ENCODE results near the gene USP48. TPM values are rescaled to one million over a fixed set of nuclear protein-coding genes. Genes with fewer than 3 reads are reported as not detected.

USP48 gene
- total RNA-seq, 2 donors from 2014 or later = 36.2 to 47.5 TPM

DNA sequence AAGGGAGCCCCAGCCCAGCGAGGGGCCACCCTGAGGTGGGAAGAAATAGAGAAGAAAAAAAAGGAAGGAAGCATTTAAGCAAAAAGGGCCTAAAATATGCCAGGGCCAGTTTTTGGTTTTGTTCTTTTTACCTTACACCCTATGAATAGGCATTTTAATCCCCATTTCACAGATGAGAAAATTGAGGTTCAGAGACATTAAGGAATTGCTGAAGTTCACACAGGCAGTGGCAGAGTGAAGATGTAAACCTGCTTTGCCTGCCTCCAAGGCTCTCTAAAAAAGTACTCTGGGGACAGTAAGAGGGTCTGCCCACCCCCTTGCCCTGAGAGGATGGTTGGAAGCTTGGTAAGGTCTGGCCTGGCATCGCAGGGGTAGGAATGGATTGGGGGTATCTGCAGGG, 133.6 kb downstream of the USP48 start:
- WGBS = 89% methylated on average over 2 of the region's 2 CpGs
- H3K4me3 ChIP-seq = no peak overlapping the region
- H3K4me1 ChIP-seq (replicated peaks) = peaks cover 5% of the 10 kb centered on the region
- TF ChIP-seq POLR2AphosphoS5 (IDR thresholded peaks at IDR 0.05) = no peak
- TF ChIP-seq POLR2A (IDR thresholded peaks at IDR 0.05) = no peak
- no peak for TF ChIP-seq CTCF (IDR thresholded peaks at IDR 0.05)
- no peak for DNase-seq (ENCODE audit: low spot score)
- intact Hi-C loops (cut with DNase I) = no loop called here
- H3K9me3 ChIP-seq = no peaks in the 10 kb centered on the region
- no peaks in the 10 kb centered on the region for H3K36me3 ChIP-seq
- no peaks in the 10 kb centered on the region for H3K27me3 ChIP-seq (replicated peaks; ENCODE audit: insufficient read depth)
- H3K27ac ChIP-seq = no peak overlapping the region

- Histone ChIP-seq H3K4me3 (no peak overlapping the region), H3K4me1 (replicated peaks) (peaks cover 5% of the 10 kb centered on the region), H3K27me3 (replicated peaks; ENCODE audit: insufficient read depth) (no peaks in the 10 kb centered on the region), H3K36me3 (no peaks in the 10 kb centered on the region), H3K27ac (no peak overlapping the region), H3K9me3 (no peaks in the 10 kb centered on the region)
- TF ChIP-seq POLR2AphosphoS5 (IDR thresholded peaks at IDR 0.05) (no peak), CTCF (IDR thresholded peaks at IDR 0.05) (no peak), POLR2A (IDR thresholded peaks at IDR 0.05) (no peak)
- WGBS = 84% methylated on average over 4 of the region's 10 CpGs
- no peak for DNase-seq (ENCODE audit: low spot score)
- intact Hi-C loops (cut with DNase I) = no loop called here
These were observed 134.2 kb downstream of the USP48 start for GRCh38 chr1:21648791-21649190.

DNA sequence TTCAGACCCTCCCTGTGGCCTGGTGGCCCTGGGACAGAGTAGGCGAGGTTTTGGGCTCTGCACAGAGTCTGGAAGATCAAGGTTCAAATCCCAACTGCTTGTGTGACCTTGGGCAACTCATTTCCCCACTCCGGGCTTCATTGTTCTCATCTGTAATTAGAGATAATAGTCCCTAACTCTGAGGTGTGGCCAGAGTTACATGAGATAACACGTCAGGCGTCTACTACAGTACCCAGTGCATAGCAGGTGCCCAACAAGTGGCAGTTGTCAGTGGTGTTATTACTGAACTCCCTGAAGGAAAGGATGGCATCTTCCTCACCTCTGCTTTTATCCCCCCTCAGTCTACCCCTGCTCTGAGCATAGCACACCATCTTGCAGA, 134.6 kb downstream of the USP48 start:
- Histone ChIP-seq H3K27ac (no peak overlapping the region), H3K4me3 (no peak overlapping the region), H3K4me1 (replicated peaks) (peaks cover 5% of the 10 kb centered on the region), H3K9me3 (no peaks in the 10 kb centered on the region), H3K36me3 (no peaks in the 10 kb centered on the region), H3K27me3 (replicated peaks; ENCODE audit: insufficient read depth) (no peaks in the 10 kb centered on the region)
- intact Hi-C loops (cut with DNase I) = no loop called here
- WGBS = 64% methylated on average over 4 of the region's 4 CpGs
- TF ChIP-seq POLR2AphosphoS5 (IDR thresholded peaks at IDR 0.05) = no peak
- no peak for TF ChIP-seq POLR2A (IDR thresholded peaks at IDR 0.05)
- TF ChIP-seq CTCF (IDR thresholded peaks at IDR 0.05) = no peak
- DNase-seq (ENCODE audit: low spot score) = no peak

DNA sequence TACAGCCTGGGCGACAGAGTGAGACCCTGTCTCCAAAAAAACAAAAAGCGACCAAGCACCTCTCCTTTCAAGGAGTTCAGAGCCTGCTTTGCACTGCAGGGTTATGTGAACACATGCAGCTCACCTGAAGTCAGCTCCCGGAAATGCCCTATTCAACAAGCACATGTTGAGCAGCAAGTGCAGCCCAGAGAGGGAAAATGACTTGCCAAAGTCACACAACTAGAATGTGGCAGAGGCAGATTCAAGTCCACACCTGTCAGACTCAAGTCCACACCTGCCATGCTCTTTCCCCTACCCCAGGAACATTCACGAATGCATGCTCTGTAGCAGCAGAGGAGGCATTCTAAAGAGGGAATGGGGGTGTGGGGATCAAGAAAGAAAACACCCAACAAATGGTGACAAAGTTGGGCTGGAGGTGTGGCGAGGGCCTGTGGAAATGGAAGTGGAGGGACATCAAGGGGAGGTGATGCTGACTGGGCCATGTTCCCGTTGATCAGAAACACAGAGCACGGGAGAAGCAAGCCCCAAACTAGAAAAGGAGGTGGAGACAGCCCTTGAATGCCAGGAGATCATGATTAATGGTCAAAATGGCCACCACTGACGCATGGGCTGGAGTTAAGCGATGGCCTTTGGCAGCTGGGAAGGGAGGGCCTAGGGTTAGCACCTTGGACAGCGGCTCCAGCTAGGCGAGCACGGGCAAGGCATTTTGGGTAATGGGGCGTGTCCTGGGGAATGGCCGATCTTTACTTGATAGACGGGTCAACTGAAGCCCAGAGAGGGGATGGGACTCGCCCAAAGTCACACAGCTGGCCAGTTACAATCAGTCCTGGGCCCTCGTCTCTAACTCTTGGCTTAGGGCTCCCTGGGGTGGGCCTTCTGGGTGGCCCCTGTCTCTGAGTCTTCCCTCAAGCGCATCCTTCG, 135.3 kb downstream of the USP48 start:
- H3K36me3 ChIP-seq = no peaks in the 10 kb centered on the region
- H3K9me3 ChIP-seq = no peaks in the 10 kb centered on the region
- no peak for TF ChIP-seq POLR2A (IDR thresholded peaks at IDR 0.05)
- no peak for TF ChIP-seq CTCF (IDR thresholded peaks at IDR 0.05)
- no peak for TF ChIP-seq POLR2AphosphoS5 (IDR thresholded peaks at IDR 0.05)
- H3K4me3 ChIP-seq = no peak overlapping the region
- peaks cover 5% of the 10 kb centered on the region for H3K4me1 ChIP-seq (replicated peaks)
- WGBS = 43% methylated on average over 19 of the region's 19 CpGs
- H3K27ac ChIP-seq = no peak overlapping the region
- DNase-seq (ENCODE audit: low spot score) = no peak
- intact Hi-C loops (cut with DNase I) = no loop called here
- H3K27me3 ChIP-seq (replicated peaks; ENCODE audit: insufficient read depth) = no peaks in the 10 kb centered on the region

- WGBS = 91% methylated on average over 4 of the region's 5 CpGs
- H3K4me3 ChIP-seq = no peak overlapping the region
These were observed 137.4 kb downstream of the USP48 start for GRCh38 chr1:21645550-21645949.

More at GRCh38 chr1:21645550-21645949, 137.4 kb downstream of the USP48 start:
- H3K36me3 ChIP-seq = no peaks in the 10 kb centered on the region
- H3K4me1 ChIP-seq (replicated peaks) = no peaks in the 10 kb centered on the region
- no peak for DNase-seq (ENCODE audit: low spot score)
- intact Hi-C loops (cut with DNase I) = no loop called here
- TF ChIP-seq CTCF (IDR thresholded peaks at IDR 0.05) (no peak), POLR2AphosphoS5 (IDR thresholded peaks at IDR 0.05) (no peak), POLR2A (IDR thresholded peaks at IDR 0.05) (no peak)
- no peaks in the 10 kb centered on the region for H3K27me3 ChIP-seq (replicated peaks; ENCODE audit: insufficient read depth)
- H3K9me3 ChIP-seq = no peaks in the 10 kb centered on the region
- no peak overlapping the region for H3K27ac ChIP-seq

Measured in prostate gland (tissue), 2 donors.